ENCODE results near the gene CSF3. TPM values are rescaled to one million over a fixed set of nuclear protein-coding genes. Genes with fewer than 3 reads are reported as not detected.
"Not testable (repeated sequence)": the region's sequence is repeated elsewhere in the genome, so short reads cannot be mapped to it uniquely, and the experiment has no call there.

The CSF3 gene
- total RNA-seq, 4 donors from 2014 or later: 4.0 TPM; not detected in 3

GRCh38 chr17:39997543-39997942 lies 17.7 kb upstream of the CSF3 start:
- Histone ChIP-seq H3K27ac (peak overlapping the region in 1 of 4 donors; percentile 18), H3K4me1 (peaks cover 0 to 26% (median 0%) of the 10 kb centered on the region in 3 donors), H3K9me3 (no peaks in the 10 kb centered on the region), H3K27me3 (no peaks in the 10 kb centered on the region), H3K4me3 (no peak overlapping the region), H3K36me3 (peaks cover 30 to 62% (median 40%) of the 10 kb centered on the region in 3 donors)
- WGBS, 2 donors: 71 to 100% methylated on average over 1 to 4 of the region's 4 CpGs
- intact Hi-C loops (cut with DNase I): no loop called here
- no peak for TF ChIP-seq CTCF (IDR thresholded peaks at IDR 0.05)
- no peak for TF ChIP-seq POLR2A (IDR thresholded peaks at IDR 0.05)
- DNase-seq: no peak

- H3K27me3 ChIP-seq: no peaks in the 10 kb centered on the region
- DNase-seq: no peak
- TF ChIP-seq CTCF (IDR thresholded peaks at IDR 0.05) (no peak), POLR2A (IDR thresholded peaks at IDR 0.05) (no peak)
- H3K4me1 ChIP-seq: peaks cover 0 to 26% (median 0%) of the 10 kb centered on the region in 3 donors
- H3K9me3 ChIP-seq: no peaks in the 10 kb centered on the region
- 77 to 95% methylated on average over 4 of the region's 4 CpGs for WGBS, 2 donors
- intact Hi-C loops (cut with DNase I): no loop called here
- H3K27ac ChIP-seq: no peak overlapping the region
- no peak overlapping the region for H3K4me3 ChIP-seq
- H3K36me3 ChIP-seq: peaks cover 16 to 47% (median 24%) of the 10 kb centered on the region in 3 donors
Measured at GRCh38 chr17:39999067-39999466, 16.2 kb upstream of the CSF3 start.

- Histone ChIP-seq H3K27me3 (no peaks in the 10 kb centered on the region), H3K4me3 (no peak overlapping the region), H3K27ac (no peak overlapping the region), H3K36me3 (peaks cover 12 to 36% (median 13%) of the 10 kb centered on the region in 3 donors), H3K4me1 (peaks cover 0 to 21% (median 0%) of the 10 kb centered on the region in 3 donors), H3K9me3 (no peaks in the 10 kb centered on the region)
- intact Hi-C loops (cut with DNase I): no loop called here
- no peak for DNase-seq
- 89 to 92% methylated on average over 7 of the region's 7 CpGs for WGBS, 2 donors
- TF ChIP-seq POLR2A (IDR thresholded peaks at IDR 0.05) (no peak), CTCF (IDR thresholded peaks at IDR 0.05) (no peak)
Measured at GRCh38 chr17:40000161-40000560, 15.1 kb upstream of the CSF3 start.

GRCh38 chr17:40001335-40001734 lies 13.9 kb upstream of the CSF3 start:
- 78 to 93% methylated on average over 8 of the region's 8 CpGs for WGBS, 2 donors
- intact Hi-C loops (cut with DNase I); H3K9me3 ChIP-seq; H3K27ac ChIP-seq; H3K4me3 ChIP-seq; H3K4me1 ChIP-seq; H3K27me3 ChIP-seq; DNase-seq: not testable (repeated sequence)
- peaks cover 4 to 24% (median 5%) of the 10 kb centered on the region in 3 donors for H3K36me3 ChIP-seq

- Histone ChIP-seq H3K4me3 (no peak overlapping the region), H3K27me3 (no peaks in the 10 kb centered on the region), H3K4me1 (no peaks in the 10 kb centered on the region), H3K27ac (no peak overlapping the region), H3K9me3 (no peaks in the 10 kb centered on the region), H3K36me3 (no peaks in the 10 kb centered on the region)
- intact Hi-C loops (cut with DNase I): no loop called here
- TF ChIP-seq POLR2A (IDR thresholded peaks at IDR 0.05) (no peak), CTCF (IDR thresholded peaks at IDR 0.05) (no peak)
- 77 to 85% methylated on average over 6 to 9 of the region's 9 CpGs for WGBS, 2 donors
- no peak for DNase-seq
Measured at GRCh38 chr17:40004072-40004471, 11.2 kb upstream of the CSF3 start.

GRCh38 chr17:40004712-40005111 lies 10.5 kb upstream of the CSF3 start:
- intact Hi-C loops (cut with DNase I): no loop called here
- no peak for TF ChIP-seq CTCF (IDR thresholded peaks at IDR 0.05)
- TF ChIP-seq POLR2A (IDR thresholded peaks at IDR 0.05): no peak
- DNase-seq: no peak
- Histone ChIP-seq H3K27ac (no peak overlapping the region), H3K27me3 (no peaks in the 10 kb centered on the region), H3K9me3 (no peaks in the 10 kb centered on the region), H3K4me1 (no peaks in the 10 kb centered on the region), H3K36me3 (no peaks in the 10 kb centered on the region), H3K4me3 (no peak overlapping the region)
- 72 to 87% methylated on average over 6 to 7 of the region's 7 CpGs for whole genome bisulfite sequencing, 2 donors

Measured in esophagus squamous epithelium (tissue), 5 donors.